PC-9 (cell line): ENCODE measurements around the gene CACNA2D4. TPM values are rescaled to one million over a fixed set of nuclear protein-coding genes. Genes with fewer than 3 reads are reported as not detected.

Experiments
- BruUV-seq: library from RNA; stranded (reverse); fragments of 400-500 nt; replicated peaks from 2 replicates; lab custom pipeline; 2021; lab: Mats Ljungman, UMichigan
- CTCF ChIA-PET: fragments of 300-600 bp; sonication (Branson Sonifier 250); formaldehyde crosslinking; loops from one replicate; lab custom pipeline; 2022; ENCODE audit warnings: antibody characterized with exemption; lab: Charles Lee
- POLR2A ChIA-PET: fragments of 300-600 bp; sonication (Branson Sonifier 250); formaldehyde crosslinking; loops from one replicate; lab custom pipeline; 2022; ENCODE audit warnings: antibody characterized with exemption; ENCODE audit not compliant: unreplicated experiment; lab: Charles Lee
- DNase-seq, 2 experiments: peaks; one replicate each; pipeline versions ENCODE4 v3.0.0 to v3.0.0-alpha.2; 2015 to 2022; ENCODE audit warnings: mixed read lengths in 1 of 2
- H2AFZ ChIP-seq: fragments of 200-600 bp; sonication (generic); 2 replicates; pipeline ENCODE4 v1.8.1; 2017; ENCODE audit warnings: antibody characterized with exemption
- H3F3A ChIP-seq: fragments of 200-600 bp; sonication (generic); 2 replicates; pipeline ENCODE4 v1.8.1; 2017; ENCODE audit warnings: antibody characterized with exemption, mild to moderate bottlenecking, low read depth; ENCODE audit not compliant: insufficient read depth
- H3K27ac ChIP-seq: fragments of 200-600 bp; sonication (generic); 2 replicates; pipeline ENCODE4 v1.6.1; 2016; ENCODE audit warnings: mixed run types
- H3K27me3 ChIP-seq: fragments of 200-600 bp; sonication (generic); 2 replicates; pipeline ENCODE4 v1.6.1; 2016; ENCODE audit warnings: low read depth, mixed run types; ENCODE audit not compliant: insufficient read depth
- H3K36me3 ChIP-seq: fragments of 200-600 bp; sonication (generic); 2 replicates; pipeline ENCODE4 v1.6.1; 2016; ENCODE audit warnings: low read depth, mixed run types
- H3K4me1 ChIP-seq: fragments of 200-600 bp; sonication (generic); replicated peaks from 2 replicates; pipeline ENCODE4 v1.6.1; 2016; ENCODE audit warnings: mixed run types; ENCODE audit not compliant: insufficient read depth
- H3K4me2 ChIP-seq: fragments of 200-600 bp; sonication (generic); 2 replicates; pipeline ENCODE4 v1.6.1; 2017; ENCODE audit warnings: mixed run types
- H3K4me3 ChIP-seq: fragments of 200-600 bp; sonication (generic); 2 replicates; pipeline ENCODE4 v1.6.1; 2016; ENCODE audit warnings: mixed run types
- H3K79me2 ChIP-seq: fragments of 200-600 bp; sonication (generic); 2 replicates; pipeline ENCODE4 v1.6.1; 2017; ENCODE audit warnings: low read depth, mixed run types
- H3K9me2 ChIP-seq: fragments of 200-600 bp; sonication (generic); 2 replicates; pipeline ENCODE4 v1.8.1; 2017; ENCODE audit warnings: mild to moderate bottlenecking; ENCODE audit not compliant: insufficient read depth
- H3K9me3 ChIP-seq: fragments of 200-600 bp; sonication (generic); 2 replicates; pipeline ENCODE4 v1.8.1; 2016; ENCODE audit warnings: low read depth; ENCODE audit not compliant: insufficient read depth
- H4K20me1 ChIP-seq: fragments of 200-600 bp; sonication (generic); 2 replicates; pipeline ENCODE4 v1.8.1; 2017; ENCODE audit not compliant: insufficient read depth
- EZH2 ChIP-seq: fragments of 200-600 bp; sonication (generic); IDR thresholded peaks from 2 replicates; pipeline ENCODE4 v1.8.0; 2017; ENCODE audit warnings: antibody characterized with exemption, low read depth
- intact Hi-C: fragments of 100-400 bp; cut with micrococcal nuclease; formaldehyde crosslinking; loops from one replicate; pipeline ENCODE4 v1.10.0; 2022; ENCODE audit not compliant: unreplicated experiment
- total RNA-seq: library from RNA; stranded (reverse); gene quantifications from 2 replicates; pipeline ENCODE4 v1.2.3, GENCODE V29; 2021
- TF ChIP-seq, protein P1 (sequence below): fragments of 200-600 bp; sonication (generic); conservative IDR thresholded peaks from 2 replicates; pipeline ENCODE4 v1.6.1; 2017; ENCODE audit warnings: mixed run types, antibody characterized with exemption, mild to moderate bottlenecking, moderate library complexity

Gene CACNA2D4
- total RNA-seq, 1 experiment from 2014 or later, result not detected

DNA sequence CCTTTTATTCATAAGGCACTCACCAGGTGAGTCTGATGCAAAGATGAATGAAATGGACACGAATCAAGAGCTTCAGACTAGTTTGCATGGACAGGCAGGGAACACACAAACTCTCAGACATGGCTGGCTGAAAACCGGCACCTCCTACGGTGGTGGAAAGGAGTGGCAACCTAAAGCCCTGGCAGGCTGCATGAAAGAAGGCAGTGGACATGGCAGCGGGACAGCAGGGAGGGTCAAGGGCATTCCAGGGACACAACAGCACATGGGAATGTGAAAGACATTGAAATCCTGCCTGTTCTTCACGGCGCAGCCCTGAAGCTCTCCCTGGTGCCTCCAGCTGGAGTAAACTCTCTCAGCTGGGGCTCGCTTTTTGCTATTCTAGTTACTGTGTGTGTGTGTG lies 114.7 kb downstream of the CACNA2D4 start:
- H3K4me3 ChIP-seq, result no peak overlapping the region
- no peaks in the 10 kb centered on the region for H3K9me2 ChIP-seq
- TF ChIP-seq, protein P1, sequence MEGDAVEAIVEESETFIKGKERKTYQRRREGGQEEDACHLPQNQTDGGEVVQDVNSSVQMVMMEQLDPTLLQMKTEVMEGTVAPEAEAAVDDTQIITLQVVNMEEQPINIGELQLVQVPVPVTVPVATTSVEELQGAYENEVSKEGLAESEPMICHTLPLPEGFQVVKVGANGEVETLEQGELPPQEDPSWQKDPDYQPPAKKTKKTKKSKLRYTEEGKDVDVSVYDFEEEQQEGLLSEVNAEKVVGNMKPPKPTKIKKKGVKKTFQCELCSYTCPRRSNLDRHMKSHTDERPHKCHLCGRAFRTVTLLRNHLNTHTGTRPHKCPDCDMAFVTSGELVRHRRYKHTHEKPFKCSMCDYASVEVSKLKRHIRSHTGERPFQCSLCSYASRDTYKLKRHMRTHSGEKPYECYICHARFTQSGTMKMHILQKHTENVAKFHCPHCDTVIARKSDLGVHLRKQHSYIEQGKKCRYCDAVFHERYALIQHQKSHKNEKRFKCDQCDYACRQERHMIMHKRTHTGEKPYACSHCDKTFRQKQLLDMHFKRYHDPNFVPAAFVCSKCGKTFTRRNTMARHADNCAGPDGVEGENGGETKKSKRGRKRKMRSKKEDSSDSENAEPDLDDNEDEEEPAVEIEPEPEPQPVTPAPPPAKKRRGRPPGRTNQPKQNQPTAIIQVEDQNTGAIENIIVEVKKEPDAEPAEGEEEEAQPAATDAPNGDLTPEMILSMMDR, result no peak
- TF ChIP-seq EZH2, result no peak
- no peaks in the 10 kb centered on the region for H4K20me1 ChIP-seq
- CTCF ChIA-PET, result no interaction called here
- no peak for DNase-seq
- H3K36me3 ChIP-seq, result no peaks in the 10 kb centered on the region
- no peak overlapping the region for H3K27ac ChIP-seq
- H3K4me1 ChIP-seq, result no peaks in the 10 kb centered on the region
- no peaks in the 10 kb centered on the region for H3K79me2 ChIP-seq
- H3K4me2 ChIP-seq, result no peak overlapping the region
- no peaks in the 10 kb centered on the region for H3K9me3 ChIP-seq
- H2AFZ ChIP-seq, result no peak overlapping the region
- no peaks in the 10 kb centered on the region for H3F3A ChIP-seq
- BruUV-seq, result no TSS peak
- POLR2A ChIA-PET, result no interaction called here
- intact Hi-C loops, result no loop called here
- peaks cover 27% of the 10 kb centered on the region for H3K27me3 ChIP-seq

DNA sequence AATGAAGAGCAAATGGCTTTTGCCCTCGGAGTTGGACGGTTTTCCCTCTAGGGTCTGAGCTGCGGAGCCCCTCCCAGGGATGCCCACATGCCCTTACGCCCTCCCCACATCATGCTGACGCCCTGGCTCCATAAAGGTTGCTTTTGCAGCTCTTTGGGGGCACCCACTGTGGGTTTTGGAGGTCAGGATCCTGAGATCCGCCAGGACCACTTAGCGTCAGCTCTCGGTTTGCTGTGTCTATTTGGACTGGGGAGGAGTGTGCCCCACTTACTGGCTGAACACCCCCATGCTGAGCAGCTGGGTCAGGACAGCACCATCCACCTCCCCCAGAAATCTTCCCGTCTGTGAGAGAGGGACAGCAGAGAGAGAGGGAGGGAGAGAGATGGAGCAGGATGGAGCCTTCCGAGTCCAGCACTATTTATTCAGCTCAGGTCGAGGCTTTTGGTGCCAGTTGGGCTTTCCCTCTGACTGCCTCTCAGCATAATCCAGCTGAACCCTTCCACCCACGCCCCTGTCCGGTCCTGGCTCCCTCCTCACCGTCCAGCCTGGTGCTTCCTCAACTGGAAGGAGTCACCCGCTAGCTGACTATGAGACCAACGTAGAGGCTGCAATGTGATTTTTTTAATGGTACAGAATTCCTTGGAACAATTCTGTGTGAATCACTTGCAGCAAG lies 117.0 kb downstream of the CACNA2D4 start:
- Histone ChIP-seq H3K79me2 (no peaks in the 10 kb centered on the region), H2AFZ (no peak overlapping the region), H3K27me3 (peaks cover 22% of the 10 kb centered on the region), H3K9me3 (no peaks in the 10 kb centered on the region), H3K36me3 (no peaks in the 10 kb centered on the region), H3K4me2 (no peak overlapping the region), H4K20me1 (no peaks in the 10 kb centered on the region), H3K4me3 (no peak overlapping the region), H3F3A (no peaks in the 10 kb centered on the region), H3K4me1 (peaks cover 2% of the 10 kb centered on the region; the same call in 1 of the 2 replicates), H3K27ac (no peak overlapping the region), H3K9me2 (no peaks in the 10 kb centered on the region)
- ChIA-PET CTCF (interaction anchor here (1.5 kb wide), 1 partner anchor 138 kb away, joined by 4 read pairs; no protein-coding TSS in a partner anchor), POLR2A (no interaction called here)
- TF ChIP-seq, protein P1, result no peak
- no peak for TF ChIP-seq EZH2
- intact Hi-C loops, result no loop called here
- no TSS peak for BruUV-seq
- no peak for DNase-seq

- Histone ChIP-seq H3K27ac (no peak overlapping the region), H3K27me3 (peaks cover 22% of the 10 kb centered on the region), H4K20me1 (no peaks in the 10 kb centered on the region), H3K4me1 (peaks cover 6% of the 10 kb centered on the region; the same call in 1 of the 2 replicates), H3F3A (no peaks in the 10 kb centered on the region), H3K9me2 (no peaks in the 10 kb centered on the region), H3K9me3 (no peaks in the 10 kb centered on the region), H3K79me2 (no peaks in the 10 kb centered on the region), H3K4me3 (no peak overlapping the region), H3K4me2 (no peak overlapping the region), H3K36me3 (no peaks in the 10 kb centered on the region), H2AFZ (no peak overlapping the region)
- no peak for DNase-seq
- intact Hi-C loops, result no loop called here
- no peak for TF ChIP-seq EZH2
- CTCF ChIA-PET, result interaction anchor here (1.5 kb wide), 1 partner anchor 139 kb away, joined by 4 read pairs; no protein-coding TSS in a partner anchor
- BruUV-seq, result no TSS peak
- POLR2A ChIA-PET, result no interaction called here
These were observed 117.8 kb downstream of the CACNA2D4 start for GRCh38 chr12:1800401-1801302.
